GM19035 (cell line): ENCODE data around the gene TREML4.

Experiments used
- ATAC-seq: cut with Tn5 transposase; IDR thresholded peaks from one replicate; pipeline ENCODE4 v1.9.1; 2021; ENCODE audit not compliant: unreplicated experiment

TREML4 gene

DNA sequence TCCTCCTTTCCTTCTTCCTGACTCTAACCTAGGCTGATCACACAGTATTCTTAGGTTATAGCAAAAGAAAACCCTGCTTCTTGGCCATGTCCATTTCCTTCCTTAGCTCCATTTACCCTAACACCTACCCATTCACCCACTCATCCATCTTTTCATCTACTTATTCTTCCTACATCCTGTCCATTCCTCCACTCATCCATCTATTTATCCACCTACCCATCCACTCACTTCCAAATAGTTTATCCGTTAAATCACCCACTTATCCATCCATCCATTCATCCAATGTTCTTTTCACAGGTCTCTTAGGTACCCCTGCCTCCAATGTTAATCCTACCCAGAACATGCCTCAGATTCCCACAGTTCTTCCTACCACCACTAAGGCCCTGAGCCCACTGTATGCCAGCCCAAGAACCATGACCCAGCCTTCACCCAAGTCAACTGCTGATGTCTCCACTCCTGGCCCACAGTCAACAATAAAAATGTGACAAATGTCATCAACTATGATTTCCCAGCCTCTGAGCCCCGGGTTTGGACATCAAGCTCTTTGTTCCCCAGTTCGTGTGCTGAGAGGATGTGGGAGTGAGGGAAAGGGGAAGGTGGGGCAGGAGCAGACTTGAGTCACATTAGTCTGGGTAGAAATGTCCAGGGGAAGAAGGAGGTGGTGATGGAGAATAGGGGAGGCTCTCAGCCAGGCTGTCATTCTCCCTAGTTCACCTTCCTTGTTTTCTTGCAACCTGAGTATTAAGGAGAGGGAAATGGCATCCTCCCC is 24.4 kb downstream of the TREML4 start:
- ATAC-seq = no peak

DNA sequence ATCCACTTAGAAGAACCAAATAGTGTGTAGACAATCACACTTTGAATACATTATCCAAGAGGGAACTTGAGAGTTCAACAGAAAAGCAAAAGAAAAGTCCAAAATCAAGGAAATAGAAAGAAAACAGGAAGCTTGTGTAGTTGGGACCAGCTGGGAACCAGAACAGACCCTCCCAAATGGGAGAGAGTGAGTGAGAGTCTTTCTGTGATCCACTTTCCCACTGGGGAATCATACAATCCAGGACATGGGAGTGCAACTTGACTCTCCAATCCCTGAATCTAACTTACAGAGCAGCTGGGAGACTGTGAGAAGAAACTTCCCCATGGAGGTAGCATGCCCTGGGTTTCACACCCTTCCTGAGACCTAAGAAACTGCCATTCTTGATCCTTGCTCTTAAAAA is 27.0 kb downstream of the TREML4 start:
- ATAC-seq = no peak

DNA sequence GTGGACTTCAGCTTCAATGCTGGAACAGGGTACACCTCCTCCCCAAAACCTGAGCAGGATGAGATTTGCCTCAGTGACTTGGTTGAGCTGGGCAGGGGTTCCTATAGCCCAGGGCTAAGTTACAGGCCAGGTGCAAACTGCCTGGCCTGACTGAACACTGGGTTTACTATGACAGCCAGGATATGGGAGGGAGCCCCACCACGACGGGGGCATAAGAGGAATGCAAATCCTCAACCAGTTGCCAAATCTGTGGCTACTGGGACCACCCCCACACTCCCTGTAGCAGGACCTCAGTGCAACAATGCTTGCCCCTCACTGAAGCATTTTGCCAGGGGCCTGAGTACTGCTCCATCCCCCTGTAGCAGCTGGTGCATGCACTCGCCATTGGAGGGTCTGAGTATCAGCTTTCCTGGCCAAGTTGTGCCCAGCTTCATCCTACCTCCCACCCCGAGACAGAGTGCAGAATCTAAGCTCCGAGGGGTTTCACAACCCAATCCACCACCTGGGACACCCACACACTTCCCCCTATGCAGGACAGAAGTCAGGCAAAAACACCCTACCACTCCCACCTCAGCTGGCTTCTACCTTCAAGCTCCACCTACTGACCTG is 27.6 kb downstream of the TREML4 start:
- ATAC-seq = no peak

DNA sequence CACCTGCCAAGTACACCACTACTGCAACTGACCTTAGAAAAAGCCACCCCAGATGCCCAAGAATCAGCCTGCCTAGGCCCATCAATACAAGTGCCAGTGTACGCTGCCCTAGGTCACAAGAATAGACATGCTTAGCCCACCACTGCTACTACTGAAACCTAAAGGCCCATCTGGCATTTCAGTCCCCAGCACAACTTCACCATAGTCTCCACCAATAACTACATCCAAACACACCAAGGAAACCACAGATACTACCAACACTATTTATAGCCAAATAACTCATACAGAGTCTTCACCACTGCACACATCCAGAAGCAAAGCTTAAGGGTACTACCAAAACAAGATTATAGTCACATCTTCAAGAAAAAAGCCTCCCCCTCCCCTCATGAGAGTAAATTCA is 28.2 kb downstream of the TREML4 start:
- ATAC-seq = no peak

DNA sequence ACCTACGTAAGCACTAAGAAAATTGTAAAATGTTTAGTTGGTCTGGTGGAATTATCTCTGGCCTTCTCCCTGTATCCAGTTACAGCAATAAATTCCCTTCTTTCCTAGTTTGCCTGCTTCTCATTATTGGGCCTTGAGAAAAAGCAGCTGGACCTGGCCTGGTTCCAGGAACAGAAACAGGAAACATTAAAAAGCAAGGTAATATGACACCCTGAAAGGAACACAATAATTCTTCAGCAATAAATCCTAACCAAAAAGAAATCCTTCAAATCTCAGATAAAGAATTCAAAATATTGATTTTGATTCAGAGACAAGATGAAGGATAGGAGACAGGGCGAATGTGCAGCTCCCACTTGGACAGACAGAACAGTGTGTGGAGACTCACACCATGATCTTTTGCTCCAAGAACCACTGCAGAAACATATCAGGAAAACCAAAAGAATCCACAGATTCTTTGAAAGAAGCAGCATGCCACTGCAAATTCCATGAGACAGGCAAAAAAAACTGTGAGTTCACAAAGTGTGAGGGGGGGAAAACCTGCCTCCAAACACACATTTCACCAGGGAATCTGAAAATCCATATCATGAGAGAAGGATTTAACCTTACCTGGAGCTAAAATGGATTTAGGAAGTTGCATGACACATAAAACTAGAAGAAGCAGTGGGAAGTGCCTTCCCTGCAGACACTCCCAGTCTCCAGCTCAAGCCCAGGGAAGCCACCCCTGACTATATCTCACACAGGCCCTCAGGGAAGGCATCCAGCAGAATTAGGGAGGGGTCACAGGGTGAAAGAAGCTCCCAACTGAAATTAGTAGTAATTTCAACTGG is 29.4 kb downstream of the TREML4 start:
- ATAC-seq = no peak

DNA sequence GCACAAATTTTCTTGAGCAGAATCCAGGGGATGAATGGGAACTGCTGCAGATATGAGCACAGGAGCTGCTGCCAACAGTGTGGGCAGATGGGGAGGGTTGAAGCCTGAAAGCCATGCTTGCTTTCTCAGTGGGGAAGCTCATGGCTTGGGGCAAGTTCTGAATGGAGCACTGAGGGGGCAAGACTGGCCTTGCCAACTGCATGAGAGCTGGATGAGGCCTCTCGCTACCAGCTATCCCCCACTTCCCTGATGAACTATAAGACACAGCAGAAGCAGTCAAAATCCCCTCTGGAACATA is 30.0 kb downstream of the TREML4 start:
- ATAC-seq = no peak

DNA sequence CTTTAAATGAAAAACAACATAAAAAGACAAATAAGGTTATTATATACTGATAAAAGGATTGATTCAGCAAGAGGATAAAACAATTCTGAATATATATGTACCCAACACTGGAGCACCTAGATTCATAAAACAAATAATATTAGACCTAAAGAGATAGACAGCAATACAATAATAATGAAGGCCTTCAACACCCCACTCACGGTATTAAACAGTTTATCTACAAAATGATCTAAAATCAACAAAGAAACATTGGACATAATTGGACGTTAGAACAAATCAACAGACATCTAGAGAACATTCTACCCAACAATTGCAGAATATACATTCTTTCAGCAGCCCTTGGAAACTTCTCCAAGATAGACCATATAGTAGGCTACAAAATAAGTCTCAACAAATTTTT is 34.3 kb downstream of the TREML4 start:
- no peak for ATAC-seq

DNA sequence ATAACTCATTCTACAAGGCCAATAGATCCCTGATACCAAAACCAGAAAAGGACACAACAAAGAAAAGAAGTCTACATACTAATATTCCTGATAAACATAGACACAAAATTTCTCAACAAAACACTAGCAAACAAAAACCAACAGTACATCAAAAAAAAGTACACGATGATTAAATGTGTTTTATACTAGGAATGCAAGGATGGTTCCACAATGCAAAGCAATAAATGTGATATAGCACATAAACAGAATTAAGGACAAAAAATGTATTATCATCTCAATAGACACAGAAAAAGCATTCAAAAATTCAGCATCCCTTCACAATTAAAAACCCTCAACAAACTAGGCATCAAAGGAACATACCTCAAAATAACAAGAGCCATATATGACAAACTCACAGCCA is 35.1 kb downstream of the TREML4 start:
- ATAC-seq = no peak

DNA sequence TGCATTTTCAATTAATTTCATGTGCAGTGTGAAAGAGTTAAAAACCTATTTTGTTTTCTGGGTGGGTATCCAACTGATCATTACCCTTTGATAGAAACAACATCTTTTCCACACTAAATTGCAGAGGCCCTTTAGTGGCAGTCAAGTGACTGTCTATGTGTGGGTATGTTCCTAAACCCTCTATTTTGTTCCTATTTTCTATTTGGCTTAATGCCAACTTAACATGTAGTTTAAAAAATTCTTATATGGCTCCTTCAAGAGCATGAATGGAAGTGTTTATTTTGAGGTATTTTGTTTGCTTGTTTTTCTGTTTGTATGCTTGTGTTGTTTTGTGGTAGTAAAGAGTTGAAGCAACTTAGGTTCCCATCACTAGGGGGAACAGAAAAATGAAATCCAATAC is 38.4 kb downstream of the TREML4 start:
- ATAC-seq = no peak

DNA sequence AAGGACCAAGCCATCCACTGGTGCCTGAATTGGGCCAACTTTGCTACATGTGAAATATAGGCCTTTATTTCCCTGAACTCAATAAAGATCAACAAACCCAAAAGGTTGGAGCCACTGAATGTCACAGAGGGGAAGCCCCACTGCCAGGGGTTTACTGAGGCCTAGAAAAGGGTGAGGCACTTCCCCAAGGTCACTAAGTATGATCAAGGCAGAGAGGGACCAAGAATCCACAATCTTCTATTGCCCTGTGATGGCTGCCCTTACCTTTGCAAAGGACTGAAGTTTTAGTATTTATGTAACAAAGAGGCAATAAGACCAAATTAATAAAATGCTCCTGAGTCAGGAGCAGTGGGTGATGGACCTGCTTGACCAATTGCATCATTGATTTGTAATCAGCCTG is 40.3 kb downstream of the TREML4 start:
- no peak for ATAC-seq

DNA sequence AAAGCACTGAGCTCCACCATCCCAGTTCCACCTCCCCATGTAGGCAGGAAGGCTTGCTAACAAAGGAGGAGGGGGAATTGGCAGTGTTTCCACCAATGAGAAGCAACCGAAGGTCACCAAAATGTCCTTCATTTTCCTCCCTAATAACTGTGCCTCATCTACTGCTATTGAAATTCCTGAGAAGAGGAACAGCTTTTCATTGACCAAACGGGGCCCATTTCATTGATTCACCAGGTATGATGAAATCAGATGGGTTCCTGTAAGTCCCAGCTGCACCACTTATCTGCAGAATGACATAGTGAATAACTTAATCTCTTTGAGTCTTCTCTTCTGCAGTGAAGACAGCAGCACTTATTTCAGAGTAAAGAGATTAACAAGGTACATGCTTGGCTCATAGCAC is 41.0 kb downstream of the TREML4 start:
- no peak for ATAC-seq

DNA sequence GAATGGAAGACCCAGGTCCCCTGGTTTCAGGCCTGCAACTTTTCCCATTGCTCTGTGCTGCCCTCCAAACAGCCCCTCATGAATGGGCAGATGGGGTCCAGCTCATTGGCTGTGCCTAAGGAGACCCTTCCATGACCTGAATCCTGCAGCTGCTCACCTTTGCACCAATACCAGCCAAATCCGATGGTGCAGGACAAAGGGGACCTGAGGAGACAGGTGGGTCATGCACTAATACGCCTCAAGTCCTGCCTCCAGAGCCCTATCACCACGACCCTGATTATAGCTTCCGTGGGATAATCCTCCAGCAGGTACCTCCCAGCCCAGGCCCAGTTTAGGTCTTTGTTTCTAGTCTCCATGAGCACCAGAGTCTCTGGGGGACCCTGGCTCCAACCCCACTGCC is 41.6 kb downstream of the TREML4 start:
- ATAC-seq = no peak

DNA sequence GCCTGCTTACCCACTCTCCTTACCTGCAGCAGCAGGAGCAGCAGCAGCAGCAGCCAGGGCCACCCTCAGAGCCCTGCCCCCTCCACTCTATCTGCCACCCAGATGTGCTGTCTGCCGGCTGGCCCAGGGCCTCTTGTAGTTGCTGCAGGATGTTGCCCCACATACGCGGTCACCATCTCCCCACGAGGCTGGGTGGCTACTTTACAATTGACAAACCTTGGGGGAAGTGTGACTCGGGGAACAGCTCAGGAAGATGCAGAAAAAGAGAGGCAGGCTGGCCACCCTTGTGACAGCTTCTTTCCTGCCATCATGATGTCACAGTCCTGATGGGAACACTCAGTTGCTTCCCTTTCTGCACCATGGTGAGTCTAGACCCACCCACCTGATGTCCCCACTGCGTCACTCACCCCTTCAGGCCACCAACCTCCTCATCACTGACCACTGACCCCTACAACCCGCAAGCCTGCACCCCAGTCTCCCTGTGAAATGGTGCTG is 43.8 kb downstream of the TREML4 start:
- no peak for ATAC-seq

DNA sequence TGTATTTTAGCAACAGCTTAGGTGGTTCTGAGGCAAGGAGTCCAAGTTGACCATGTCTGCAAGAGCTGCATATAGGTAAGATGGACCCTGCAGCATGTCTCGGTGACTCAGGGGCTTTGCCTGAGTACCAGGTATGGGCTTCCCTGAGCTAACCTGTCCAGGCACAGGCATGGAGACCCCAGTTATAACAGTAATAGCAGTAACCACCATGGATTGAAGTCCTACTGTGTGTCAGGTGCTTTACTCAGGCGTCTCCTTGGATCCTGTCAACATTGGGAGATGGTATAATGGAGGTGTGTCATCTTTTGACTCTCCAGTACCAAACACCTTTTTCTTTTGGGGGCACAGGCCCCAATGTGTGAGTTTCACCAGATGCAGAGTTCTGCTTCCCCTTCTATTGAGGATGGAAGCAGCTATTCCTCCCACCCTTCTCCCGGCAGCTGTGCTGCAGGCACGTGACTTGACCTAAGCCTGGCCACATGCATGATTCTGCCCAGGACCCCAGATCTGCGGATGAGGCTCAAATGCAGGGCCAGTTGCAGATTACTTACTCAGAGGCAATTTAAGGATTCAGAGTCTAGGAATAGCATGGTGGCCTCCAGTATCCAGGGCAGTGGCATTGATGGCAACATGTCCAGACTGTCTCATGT is 44.6 kb downstream of the TREML4 start:
- ATAC-seq = no peak

DNA sequence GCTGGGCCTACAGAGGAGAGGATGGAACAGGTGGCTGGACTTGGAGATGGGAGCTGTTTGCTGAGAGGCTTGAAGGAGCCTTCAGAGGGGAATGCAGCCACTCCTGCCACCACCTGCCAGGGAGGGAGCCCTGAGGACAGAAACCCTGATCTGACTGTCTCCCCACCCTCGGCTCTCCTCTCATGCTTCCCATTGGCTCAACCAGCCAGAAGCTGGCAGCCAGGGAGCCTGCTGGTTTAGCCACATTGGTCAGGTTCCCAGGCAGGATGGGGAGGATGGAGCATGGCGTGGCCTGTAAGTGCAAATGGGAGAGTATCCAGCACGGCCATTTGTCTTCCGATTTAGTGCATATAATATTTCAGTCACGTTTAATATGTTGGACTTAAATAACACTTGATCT is 45.6 kb downstream of the TREML4 start:
- ATAC-seq = no peak

DNA sequence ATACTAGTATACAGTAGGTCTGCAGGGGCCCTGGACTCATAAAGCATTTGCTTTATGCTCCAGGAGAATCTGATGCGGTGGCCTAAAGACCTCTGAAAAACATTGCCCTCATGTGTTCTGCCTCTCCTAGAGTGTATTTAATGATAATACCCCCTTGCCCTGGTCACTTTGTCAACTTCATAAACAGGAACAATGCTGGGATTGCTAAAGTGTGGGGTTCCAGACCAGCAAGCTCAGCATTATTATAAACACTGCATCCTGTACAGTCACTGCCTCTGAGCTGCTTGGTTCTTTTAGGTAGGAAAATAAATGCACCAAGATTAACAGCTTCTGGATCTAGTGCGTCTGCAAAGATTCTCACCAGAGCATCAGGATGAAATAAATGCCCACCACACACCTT is 46.1 kb downstream of the TREML4 start:
- no peak for ATAC-seq

DNA sequence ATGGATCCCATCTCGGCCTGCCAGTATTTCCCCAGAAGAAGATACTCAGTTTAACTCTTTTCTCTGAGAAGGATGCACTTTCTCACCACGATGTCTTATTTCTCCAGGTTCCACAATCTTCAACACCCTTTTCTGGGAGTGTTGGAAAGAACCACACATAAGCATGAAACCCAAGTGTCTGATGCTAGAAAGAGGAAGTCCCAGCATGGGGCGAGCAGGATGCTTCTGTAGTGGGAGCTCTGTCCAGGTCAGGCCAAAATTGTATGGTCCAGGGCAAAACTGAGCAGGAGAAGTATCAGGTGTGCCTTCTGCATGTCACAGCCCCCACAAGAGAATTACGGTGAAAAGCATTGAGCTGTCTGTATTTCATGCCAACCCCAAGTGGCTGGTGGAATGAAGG is 47.3 kb downstream of the TREML4 start:
- no peak for ATAC-seq

DNA sequence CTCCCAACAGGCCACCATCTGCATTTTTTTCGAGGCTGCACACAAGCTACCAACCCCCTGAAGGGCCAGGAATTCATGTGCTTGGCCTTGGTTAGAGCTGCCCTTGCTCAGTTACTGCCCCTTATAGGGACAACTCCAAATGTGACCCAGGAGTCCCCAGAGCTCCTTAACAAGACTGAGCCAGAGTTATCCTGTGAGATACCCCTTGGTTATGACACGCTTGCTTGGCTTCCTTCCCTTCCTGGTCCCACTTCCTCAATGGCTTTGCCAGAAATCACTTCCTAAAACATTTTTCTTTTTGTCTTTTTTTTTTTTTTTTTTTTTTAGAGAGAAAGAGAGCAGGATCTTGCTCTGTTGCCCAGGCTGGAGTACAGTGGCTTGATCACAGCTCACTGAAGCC is 49.5 kb downstream of the TREML4 start:
- no peak for ATAC-seq

DNA sequence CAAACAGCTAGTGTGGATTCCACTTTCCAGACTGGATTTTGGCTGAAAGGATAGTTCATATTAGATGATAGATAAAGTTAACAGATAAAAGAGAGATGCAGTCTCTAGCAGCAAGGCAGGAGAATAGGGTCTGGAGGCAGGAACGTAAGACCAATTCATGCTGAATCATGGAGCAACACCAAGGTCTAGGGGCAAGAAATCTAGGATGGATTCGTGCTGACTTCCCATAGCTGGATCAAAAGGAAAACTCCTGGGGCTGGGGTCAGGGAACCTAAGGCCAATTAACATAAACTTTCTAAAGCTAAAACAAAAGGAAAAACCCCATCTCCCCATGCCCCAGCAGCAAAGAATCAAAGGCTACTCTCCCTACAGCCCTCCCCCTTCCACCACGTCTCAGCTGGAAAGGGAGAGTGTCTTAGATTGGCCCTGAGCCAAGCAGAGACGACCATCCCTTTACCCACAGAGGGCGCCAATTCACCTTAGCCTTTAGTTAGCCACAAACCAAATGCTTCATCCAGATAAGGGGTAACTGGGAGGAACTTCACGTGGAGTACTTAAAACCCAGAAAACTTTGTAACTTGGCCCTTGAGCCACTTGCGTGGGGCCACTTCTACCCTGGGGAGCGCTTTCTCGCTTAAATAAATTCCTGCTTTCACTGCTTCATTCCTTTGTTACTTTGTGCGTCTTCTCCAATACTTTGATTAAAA is 50.7 kb downstream of the TREML4 start:
- ATAC-seq = no peak

DNA sequence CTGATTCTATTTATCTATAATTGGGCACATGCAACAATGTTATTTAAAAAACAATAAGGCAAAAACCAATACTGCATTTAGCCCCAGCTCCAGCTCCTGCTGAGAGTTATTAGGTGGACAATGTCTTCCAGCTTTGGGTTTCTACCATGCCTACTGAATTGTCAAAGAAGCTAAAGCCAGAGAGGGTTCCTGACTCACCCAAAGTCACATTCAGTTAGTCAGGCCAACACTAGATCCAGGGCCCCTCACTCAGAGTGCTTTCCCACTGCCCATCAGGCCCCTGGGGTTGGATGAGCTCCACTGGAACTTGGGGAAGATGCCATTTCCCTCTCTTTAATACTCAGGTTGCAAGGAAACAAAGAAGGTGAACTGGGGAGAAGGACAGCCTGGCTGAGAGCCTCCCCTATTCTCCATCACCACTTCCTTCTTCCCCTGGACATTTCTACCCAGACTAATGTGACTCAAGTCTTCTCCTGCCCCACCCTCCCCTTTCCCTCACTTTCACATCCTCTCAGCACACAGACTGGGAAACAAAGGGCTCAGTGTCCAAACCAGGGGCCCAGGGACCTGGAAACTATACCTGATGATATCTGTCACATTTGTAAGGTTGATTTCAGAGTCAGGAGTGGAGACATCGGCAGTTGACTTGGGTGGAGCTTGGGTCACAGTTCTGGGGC is 52.4 kb downstream of the TREML4 start:
- no peak for ATAC-seq
